ENCODE data around the gene TNNC2.
"Not testable (repeated sequence)": the region's sequence is repeated elsewhere in the genome, so short reads cannot be mapped to it uniquely, and the experiment has no call there.

The TNNC2 gene

GRCh38 chr20:45822857-45823256 lies 4.3 kb downstream of the TNNC2 start:
- DNase-seq (ENCODE audit: low read depth in 2 of 2), result no peak

- DNase-seq (ENCODE audit: low read depth in 2 of 2), result no peak
Measured at GRCh38 chr20:45821947-45822346, 5.2 kb downstream of the TNNC2 start.

GRCh38 chr20:45819466-45819865 lies 7.6 kb downstream of the TNNC2 start:
- DNase-seq (ENCODE audit: low read depth in 2 of 2), result no peak

- DNase-seq (ENCODE audit: low read depth in 2 of 2), result no peak
Measured at GRCh38 chr20:45818239-45818638, 8.9 kb downstream of the TNNC2 start.

- no peak for DNase-seq (ENCODE audit: low read depth in 2 of 2)
Measured at GRCh38 chr20:45817376-45818194, 9.5 kb downstream of the TNNC2 start.

- no peak for DNase-seq (ENCODE audit: low read depth in 2 of 2)
Measured at GRCh38 chr20:45816951-45817350, 10.2 kb downstream of the TNNC2 start.

GRCh38 chr20:45814314-45814713 lies 12.8 kb downstream of the TNNC2 start:
- DNase-seq (ENCODE audit: low read depth in 2 of 2), result no peak

- no peak for DNase-seq (ENCODE audit: low read depth in 2 of 2)
Measured at GRCh38 chr20:45813489-45813888, 13.6 kb downstream of the TNNC2 start.

- DNase-seq (ENCODE audit: low read depth in 2 of 2), result no peak
Measured at GRCh38 chr20:45813006-45813340, 14.1 kb downstream of the TNNC2 start.

- peak; percentile 89 to 91 for DNase-seq (ENCODE audit: low read depth in 2 of 2)
Measured at GRCh38 chr20:45812157-45813005, 14.7 kb downstream of the TNNC2 start, which contains the start of gene UBE2C. TSS of gene UBE2C (plus strand) at chr20:45812644. CDS start at chr20:45812696, 52 bp downstream.

GRCh38 chr20:45810191-45810970 lies 16.7 kb downstream of the TNNC2 start:
- no peak for DNase-seq (ENCODE audit: low read depth in 2 of 2)

GRCh38 chr20:45801851-45802250 lies 25.3 kb downstream of the TNNC2 start:
- DNase-seq (ENCODE audit: low read depth in 2 of 2), result no peak

- DNase-seq (ENCODE audit: low read depth in 2 of 2), result peak; percentile 40 to 54
Measured at GRCh38 chr20:45798935-45799642, 28.0 kb downstream of the TNNC2 start.

- not testable (repeated sequence) for DNase-seq (ENCODE audit: low read depth in 2 of 2)
Measured at GRCh38 chr20:45797955-45798354, 29.2 kb downstream of the TNNC2 start.

- not testable (repeated sequence) for DNase-seq (ENCODE audit: low read depth in 2 of 2)
Measured at GRCh38 chr20:45797510-45797909, 29.6 kb downstream of the TNNC2 start.

GRCh38 chr20:45796337-45797065 lies 30.6 kb downstream of the TNNC2 start:
- DNase-seq (ENCODE audit: low read depth in 2 of 2), result no peak

GRCh38 chr20:45792317-45793118 lies 34.6 kb downstream of the TNNC2 start:
- no peak for DNase-seq (ENCODE audit: low read depth in 2 of 2)

- no peak for DNase-seq (ENCODE audit: low read depth in 2 of 2)
Measured at GRCh38 chr20:45788351-45788750, 38.8 kb downstream of the TNNC2 start.

- DNase-seq (ENCODE audit: low read depth in 2 of 2), result no peak
Measured at GRCh38 chr20:45783656-45784294, 43.3 kb downstream of the TNNC2 start.
